GM12878 (cell line): ENCODE measurements around the gene ANKHD1. TPM values are rescaled to one million over a fixed set of nuclear protein-coding genes. Genes with fewer than 3 reads are reported as not detected.

Experiments used
- ATAC-seq: fragments of 200-7000 bp; cut with Tn5 transposase; 3 replicates; pipeline ENCODE4 v1.9.1; 2020; ENCODE audit warnings: mild to moderate bottlenecking, moderate library complexity
- BruUV-seq: library from RNA; stranded (reverse); fragments of 400-500 nt; replicated peaks from 2 replicates; lab custom pipeline; 2021; lab: Mats Ljungman, UMichigan
- CTCF ChIA-PET: fragments of 300-600 bp; sonication (Branson Sonifier 250); formaldehyde crosslinking; extraction: SDS; loops from one replicate; lab custom pipeline; 2021; ENCODE audit warnings: inconsistent platforms; lab: Yijun Ruan, JAX
- POLR2A ChIA-PET: fragments of 350-600 bp; formaldehyde crosslinking; extraction: SDS; loops from one replicate; lab custom pipeline; 2021; ENCODE audit warnings: inconsistent platforms; lab: Charles Lee
- RAD21 ChIA-PET: fragments of 300-600 bp; sonication (Branson Sonifier 250); formaldehyde crosslinking; loops from one replicate; lab custom pipeline; 2023; ENCODE audit warnings: antibody characterized with exemption; ENCODE audit not compliant: unreplicated experiment; lab: Charles Lee
- SMC1A ChIA-PET: fragments of 300-600 bp; sonication (Branson Sonifier 250); formaldehyde crosslinking; loops from one replicate; lab custom pipeline; 2023; ENCODE audit not compliant: unreplicated experiment, uncharacterized antibody; lab: Charles Lee
- DNase-seq: peaks from one replicate; pipeline ENCODE4 v3.0.0-alpha.2; 2011; ENCODE audit warnings: low read depth, low spot score
- FAIRE-seq: peaks from 3 replicates; lab custom pipeline; 2011; peaks lifted over from hg19 to GRCh38; lab: Jason Lieb, UNC
- H2AFZ ChIP-seq: 2 replicates; pipeline ENCODE4 v1.6.0; 2011; ENCODE audit warnings: low read depth, low read length, control low read depth; ENCODE audit not compliant: control insufficient read depth
- H3K27ac ChIP-seq: 2 replicates; pipeline ENCODE4 v1.5.1; 2011; ENCODE audit warnings: control low read depth; ENCODE audit not compliant: control insufficient read depth, insufficient read depth
- H3K27me3 ChIP-seq, 2 experiments: replicated peaks in 1 of 2; 2 replicates each; pipeline versions ENCODE4 v1.6.0 to v1.6.1; 2011; ENCODE audit warnings: low read length in 1 of 2; ENCODE audit not compliant: control insufficient read depth in 2 of 2, insufficient read depth in 2 of 2
- H3K36me3 ChIP-seq, 2 experiments: 2 replicates each; pipeline ENCODE4 v1.5.1; 2011; ENCODE audit warnings: low read length in 1 of 2; ENCODE audit not compliant: control insufficient read depth in 2 of 2, insufficient read depth in 2 of 2
- H3K4me1 ChIP-seq: 2 replicates; pipeline ENCODE4 v1.6.1; 2011; ENCODE audit warnings: mild to moderate bottlenecking, low read length, moderate library complexity, mixed read lengths; ENCODE audit not compliant: control insufficient read depth, insufficient read depth
- H3K4me2 ChIP-seq: 2 replicates; pipeline ENCODE4 v1.6.0; 2011; ENCODE audit warnings: control low read depth; ENCODE audit not compliant: control insufficient read depth, insufficient read depth
- H3K4me3 ChIP-seq: fragments of 200-600 bp; sonication (generic); 2 replicates; pipeline ENCODE4 v1.5.1; 2016
- H3K79me2 ChIP-seq: 2 replicates; pipeline ENCODE4 v1.6.0; 2011; ENCODE audit warnings: low read length; ENCODE audit not compliant: control insufficient read depth, insufficient read depth
- H3K9ac ChIP-seq: 2 replicates; pipeline ENCODE4 v1.8.0; 2011; ENCODE audit warnings: low read length, control low read depth, mixed read lengths; ENCODE audit not compliant: control insufficient read depth, insufficient read depth
- H3K9me3 ChIP-seq: replicated peaks from 3 replicates; pipeline ENCODE4 v1.5.1; 2011; ENCODE audit warnings: mild to moderate bottlenecking, low read length; ENCODE audit not compliant: control insufficient read depth, insufficient read depth
- H4K20me1 ChIP-seq: 2 replicates; pipeline ENCODE4 v1.6.0; 2011; ENCODE audit not compliant: control insufficient read depth, insufficient read depth
- CBX5 ChIP-seq: sonication (generic); IDR thresholded peaks from 2 replicates; pipeline ENCODE4 v1.6.1; 2016; ENCODE audit warnings: low read depth, moderate library complexity, mild to moderate bottlenecking, inconsistent platforms
- FOS ChIP-seq: IDR thresholded peaks from 3 replicates; pipeline ENCODE4 v1.6.1; 2011; ENCODE audit warnings: borderline replicate concordance; ENCODE audit not compliant: insufficient read length; ENCODE audit errors: extremely low read depth
- LARP7 ChIP-seq: fragments of 450-650 bp; IDR thresholded peaks from 2 replicates; pipeline ENCODE4 v1.6.1; 2017; ENCODE audit warnings: mild to moderate bottlenecking
- NFIC ChIP-seq: IDR thresholded peaks from 2 replicates; pipeline ENCODE4 v1.6.1; 2012; ENCODE audit warnings: low read depth, mild to moderate bottlenecking, inconsistent platforms, low read length, moderate library complexity
- NR2C1 ChIP-seq: fragments of 450-650 bp; IDR thresholded peaks from 2 replicates; pipeline ENCODE4 v1.6.1; 2017; ENCODE audit warnings: antibody characterized with exemption, mild to moderate bottlenecking, moderate library complexity
- NR2F1 ChIP-seq: fragments of 450-650 bp; conservative IDR thresholded peaks from 2 replicates; pipeline ENCODE4 v1.6.1; 2017; ENCODE audit warnings: mild to moderate bottlenecking
- PML ChIP-seq: IDR thresholded peaks from 2 replicates; pipeline ENCODE4 v1.6.1; 2012; ENCODE audit warnings: low read length, inconsistent platforms
- POLR2AphosphoS5 ChIP-seq: IDR thresholded peaks from 2 replicates; pipeline ENCODE4 v1.6.1; 2011; ENCODE audit warnings: mild to moderate bottlenecking, low read length, inconsistent platforms
- RAD51 ChIP-seq: fragments of 450-650 bp; IDR thresholded peaks from 2 replicates; pipeline ENCODE4 v1.6.1; 2016; ENCODE audit warnings: moderate library complexity, mild to moderate bottlenecking, inconsistent platforms
- YBX1 ChIP-seq: fragments of 450-650 bp; IDR thresholded peaks from 2 replicates; pipeline ENCODE4 v1.6.1; 2016; ENCODE audit warnings: antibody characterized with exemption
- WGBS: methylation state at CpG from one replicate; pipeline ENCODE4 v1.1.6; 2016; ENCODE audit warnings: low lambda C conversion rate; ENCODE audit not compliant: insufficient replicate concordance, insufficient coverage; ENCODE audit errors: missing lambda C conversion rate; 5-methylcytosine and 5-hydroxymethylcytosine counted together
- in situ Hi-C: fragments of 300-500 bp; cut with MboI; formaldehyde crosslinking; loops from 9 replicates; pipeline ENCODE4 v1.14.3; 2018; ENCODE audit warnings: mixed read lengths
- intact Hi-C: fragments of 100-400 bp; cut with micrococcal nuclease; formaldehyde crosslinking; loops from one replicate; pipeline ENCODE4 v1.14.2; 2022; ENCODE audit not compliant: unreplicated experiment
- polyA plus RNA-seq, 11 experiments: library from polyadenylated mRNA; depleted of rRNA in 4 of 11; unstranded in 6 of 11; stranded (reverse) in 5 of 11; fragments of >200 nt; fragmentation: Nextera tagmentation in 4 of 11; fragmentation: Illumina TruSeq in 1 of 11; extraction: Ambion mirVana in 4 of 11; extraction: Trizol in 1 of 11; gene quantifications; 1 replicate in 1 of 11; 2 replicates in 10 of 11; pipeline versions ENCODE4 v1.2.1 to v1.2.3, GENCODE V29; 2011 to 2016; ENCODE audit warnings: inconsistent platforms in 2 of 11, missing spikeins in 2 of 11, low read depth in 1 of 11
- total RNA-seq, 4 experiments: library from RNA; depleted of rRNA in 3 of 4; stranded (reverse); fragments of >200 nt in 3 of 4; fragmentation: Illumina TruSeq in 1 of 4; extraction: Trizol in 1 of 4; gene quantifications; 2 replicates each; pipeline versions ENCODE4 v1.2.1 to v1.2.3, GENCODE V29; 2013 to 2021
- TF ChIP-seq, protein P1 (sequence below): fragments of 450-650 bp; IDR thresholded peaks from 2 replicates; pipeline ENCODE4 v1.6.1; 2014; ENCODE audit warnings: mild to moderate bottlenecking
- TF ChIP-seq, protein P2 (sequence below): IDR thresholded peaks from 2 replicates; pipeline ENCODE4 v1.6.1; 2012; ENCODE audit warnings: low read depth, low read length, improper control_type of control experiment

Gene ANKHD1
- total and polyA plus RNA-seq, 10 of the 15 experiments (the other 5 are each of a cell fraction or from before 2014, with no cell fraction given) = 31.6 to 96.8 (median 74.3) TPM

DNA sequence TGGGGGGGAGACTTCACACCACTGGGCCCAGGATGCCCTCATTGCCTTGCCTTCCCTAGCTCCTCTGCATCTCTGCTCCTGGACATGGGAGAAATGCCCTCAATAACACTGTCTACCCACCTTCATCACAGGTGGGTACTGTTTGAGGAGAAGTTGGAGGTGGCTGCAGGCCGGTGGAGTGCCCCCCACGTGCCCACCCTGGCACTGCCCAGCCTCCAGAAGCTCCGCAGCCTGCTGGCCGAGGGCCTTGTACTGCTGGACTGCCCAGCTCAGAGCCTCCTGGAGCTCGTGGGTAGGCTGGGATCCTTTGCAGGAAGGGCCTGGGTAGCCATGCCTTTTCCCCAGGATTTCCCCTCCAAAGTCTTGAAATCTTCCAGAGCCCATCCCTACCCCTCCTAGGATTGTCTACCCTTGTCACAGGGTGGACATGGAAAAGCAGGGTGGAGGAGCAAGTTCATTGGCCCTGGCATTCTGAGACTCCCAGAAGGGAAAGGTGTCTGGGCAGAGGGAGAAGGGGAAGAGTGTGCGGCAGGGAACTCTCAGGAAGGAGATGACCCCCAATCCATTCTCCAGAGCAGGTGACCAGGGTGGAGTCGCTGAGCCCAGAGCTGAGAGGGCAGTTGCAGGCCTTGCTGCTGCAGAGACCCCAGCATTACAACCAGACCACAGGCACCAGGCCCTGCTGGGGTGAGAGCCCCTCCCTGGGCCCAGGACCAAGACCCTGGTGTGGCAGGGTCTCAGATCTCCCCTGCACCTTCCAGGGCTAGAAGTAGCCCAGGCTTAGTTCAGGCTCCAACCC is 40.8 kb upstream of the ANKHD1 start:
- no TSS peak for BruUV-seq
- ATAC-seq = no peak
- ChIA-PET SMC1A (interaction anchor here (2.8 kb wide), 1 partner anchor 116 kb away, joined by 20 read pairs; no protein-coding TSS in a partner anchor), CTCF (interaction anchor here (0.9 to 4.4 kb wide), 7 partner anchors 9 to 361 kb away, joined by 3 to 28 read pairs (median 14); partner anchors contain the start of gene HBEGF), POLR2A (no interaction called here)
- no peaks in the 10 kb centered on the region for H3K27me3 ChIP-seq
- no peaks in the 10 kb centered on the region for H3K9me3 ChIP-seq
- WGBS = 31% methylated on average over 7 of the region's 7 CpGs
- DNase-seq = no peak
- H3K36me3 ChIP-seq = no peaks in the 10 kb centered on the region
- H3K4me2 ChIP-seq = no peak overlapping the region
- H2AFZ ChIP-seq = no peak overlapping the region
- TF ChIP-seq FOS (no peak), NR2C1 (no peak), LARP7 (no peak), PML (no peak)
- TF ChIP-seq, all 136 proteins: peak for 0
- Histone ChIP-seq H3K79me2 (no peaks in the 10 kb centered on the region), H3K27ac (no peak overlapping the region), H3K9ac (no peak overlapping the region), H3K4me1 (peaks cover 11% of the 10 kb centered on the region), H3K4me3 (no peak overlapping the region), H4K20me1 (no peaks in the 10 kb centered on the region)
- RAD21 ChIA-PET = interaction anchor here (0.6 to 1.2 kb wide), 3 partner anchors 9 to 363 kb away, joined by 3 read pairs; no protein-coding TSS in a partner anchor
- FAIRE-seq = no peak
- in situ Hi-C loops (loop anchor here (5.0 kb wide), 2 partner anchors 119 to 356 kb away; no protein-coding TSS in a partner anchor), intact Hi-C loops (no loop called here)

DNA sequence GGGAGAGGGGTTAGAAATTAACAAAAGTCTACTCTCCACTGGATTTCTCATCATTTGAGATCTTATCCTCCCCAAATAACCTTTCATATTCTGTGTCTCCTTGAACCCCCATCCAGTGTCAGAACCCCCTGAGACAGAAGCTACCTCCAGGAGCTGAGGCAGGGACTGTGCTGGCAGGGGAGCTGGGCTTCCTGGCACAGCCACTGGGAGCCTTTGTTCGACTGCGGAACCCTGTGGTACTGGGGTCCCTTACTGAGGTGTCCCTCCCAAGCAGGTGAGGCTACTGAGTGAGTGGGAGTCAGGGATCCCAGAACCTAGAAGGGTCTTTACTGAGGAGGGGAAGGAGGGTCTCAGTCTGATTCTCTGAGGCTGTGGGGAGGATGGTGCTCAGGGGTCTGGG is 39.7 kb upstream of the ANKHD1 start:
- in situ Hi-C loops = loop anchor here (5.0 kb wide), 2 partner anchors 120 to 355 kb away; no protein-coding TSS in a partner anchor
- no peak for TF ChIP-seq YBX1
- no peak for TF ChIP-seq CBX5
- no peak for TF ChIP-seq RAD51
- TF ChIP-seq, protein P1, sequence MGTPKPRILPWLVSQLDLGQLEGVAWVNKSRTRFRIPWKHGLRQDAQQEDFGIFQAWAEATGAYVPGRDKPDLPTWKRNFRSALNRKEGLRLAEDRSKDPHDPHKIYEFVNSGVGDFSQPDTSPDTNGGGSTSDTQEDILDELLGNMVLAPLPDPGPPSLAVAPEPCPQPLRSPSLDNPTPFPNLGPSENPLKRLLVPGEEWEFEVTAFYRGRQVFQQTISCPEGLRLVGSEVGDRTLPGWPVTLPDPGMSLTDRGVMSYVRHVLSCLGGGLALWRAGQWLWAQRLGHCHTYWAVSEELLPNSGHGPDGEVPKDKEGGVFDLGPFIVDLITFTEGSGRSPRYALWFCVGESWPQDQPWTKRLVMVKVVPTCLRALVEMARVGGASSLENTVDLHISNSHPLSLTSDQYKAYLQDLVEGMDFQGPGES = no peak
- no peak for TF ChIP-seq NFIC
- TF ChIP-seq, protein P2, sequence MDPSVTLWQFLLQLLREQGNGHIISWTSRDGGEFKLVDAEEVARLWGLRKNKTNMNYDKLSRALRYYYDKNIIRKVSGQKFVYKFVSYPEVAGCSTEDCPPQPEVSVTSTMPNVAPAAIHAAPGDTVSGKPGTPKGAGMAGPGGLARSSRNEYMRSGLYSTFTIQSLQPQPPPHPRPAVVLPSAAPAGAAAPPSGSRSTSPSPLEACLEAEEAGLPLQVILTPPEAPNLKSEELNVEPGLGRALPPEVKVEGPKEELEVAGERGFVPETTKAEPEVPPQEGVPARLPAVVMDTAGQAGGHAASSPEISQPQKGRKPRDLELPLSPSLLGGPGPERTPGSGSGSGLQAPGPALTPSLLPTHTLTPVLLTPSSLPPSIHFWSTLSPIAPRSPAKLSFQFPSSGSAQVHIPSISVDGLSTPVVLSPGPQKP = no peak
- no peak for TF ChIP-seq POLR2AphosphoS5
- no peak for TF ChIP-seq NR2F1

More for the DNA sequence above, 39.7 kb upstream of the ANKHD1 start:
- no peak for DNase-seq
- WGBS = 49% methylated on average over 2 of the region's 2 CpGs
- Histone ChIP-seq H3K4me1 (peaks cover 9% of the 10 kb centered on the region), H3K36me3 (no peaks in the 10 kb centered on the region), H3K27ac (no peak overlapping the region), H3K4me3 (no peak overlapping the region), H2AFZ (no peak overlapping the region), H3K79me2 (no peaks in the 10 kb centered on the region), H4K20me1 (no peaks in the 10 kb centered on the region), H3K9ac (no peak overlapping the region), H3K9me3 (no peaks in the 10 kb centered on the region), H3K4me2 (no peak overlapping the region), H3K27me3 (no peaks in the 10 kb centered on the region)
- no peak for ATAC-seq
- no peak for FAIRE-seq
- ChIA-PET SMC1A (interaction anchor here (1.5 kb wide), 1 partner anchor 116 kb away, joined by 3 read pairs; no protein-coding TSS in a partner anchor), CTCF (interaction anchor here (0.6 to 4.4 kb wide), 5 partner anchors 10 to 360 kb away, joined by 3 to 25 read pairs (median 14); no protein-coding TSS in a partner anchor), RAD21 (interaction anchor here (4.9 kb wide), 1 partner anchor 359 kb away, joined by 34 read pairs; no protein-coding TSS in a partner anchor), POLR2A (no interaction called here)
- BruUV-seq = no TSS peak
- intact Hi-C loops = loop anchor here (2.0 kb wide), 1 partner anchor 359 kb away; no protein-coding TSS in a partner anchor
